Adrenal gland (tissue), 5 donors: ENCODE measurements around the gene ROBO2.

Experiments used
- CTCF ChIP-seq, 6 experiments: fragments of 450-650 bp in 4 of 6; fragments of 200-600 bp in 2 of 6; sonication (generic) in 1 of 6; IDR thresholded peaks; 1 replicate in 5 of 6; 2 replicates in 1 of 6; pipeline versions ENCODE4 v1.5.1 to v1.8.0; 2016 to 2021; ENCODE audit warnings: antibody characterized with exemption in 6 of 6, mild to moderate bottlenecking in 2 of 6, moderate library complexity in 1 of 6
- POLR2A ChIP-seq, 2 donors: fragments of 450-650 bp; IDR thresholded peaks; one replicate each; pipeline ENCODE4 v1.6.1; 2017; ENCODE audit warnings: antibody characterized with exemption in 2 of 2, mild to moderate bottlenecking in 2 of 2, moderate library complexity in 1 of 2
- donor health status: DM: no; HTN: no; CAD: no.

GRCh38 chr3:77329116-77329515 lies 289.2 kb downstream of the ROBO2 start:
- no peak for TF ChIP-seq CTCF (IDR thresholded peaks at IDR 0.05)
- no peak for TF ChIP-seq POLR2A (IDR thresholded peaks at IDR 0.05)
